ENCODE results near the gene LTBP2. TPM values are rescaled to one million over a fixed set of nuclear protein-coding genes. Genes with fewer than 3 reads are reported as not detected.

LTBP2 gene
- total RNA-seq, 3 donors from 2014 or later (not counting 1 experiment from before 2014, with no cell fraction given) = 2.1 to 3.7 (median 3.0) TPM

DNA sequence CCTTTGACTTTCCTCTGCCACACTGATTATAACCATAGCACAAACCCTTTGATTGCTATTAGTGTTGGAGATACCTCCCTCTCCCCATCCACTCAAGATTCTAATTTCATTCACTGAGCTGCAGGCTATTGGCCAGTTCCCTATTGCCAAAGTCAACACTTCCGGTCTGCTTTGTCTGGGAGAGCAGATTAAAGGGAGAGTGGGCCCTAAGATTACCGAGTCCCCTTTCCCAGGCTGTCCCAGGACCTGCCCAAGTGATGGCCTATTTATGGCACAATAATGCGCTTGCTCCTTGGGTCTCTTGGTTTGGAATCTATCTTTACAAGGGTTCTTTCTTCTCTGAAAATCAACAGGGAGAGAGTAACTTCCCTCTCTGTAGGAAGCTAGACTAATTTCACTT is 42.9 kb upstream of the LTBP2 start:
- H3K27ac Mint-ChIP-seq = peak overlapping the region in 1 of 2 donors; percentile 25
- H3K36me3 Mint-ChIP-seq = peaks cover 22% of the 10 kb centered on the region
- WGBS (ENCODE audit: insufficient coverage) = 100% methylated on average over 3 of the region's 3 CpGs
- ATAC-seq (no peak), DNase-seq (no peak)
- H3K4me1 Mint-ChIP-seq = peaks cover 37 to 39% of the 10 kb centered on the region in 2 donors
- H3K27ac ChIP-seq (ENCODE audit: low read length) = no peak overlapping the region
- peaks cover 10% of the 10 kb centered on the region for H3K36me3 ChIP-seq (ENCODE audit: control insufficient read depth, insufficient read depth, low read length)
- intact Hi-C loops (cut with micrococcal nuclease) = no loop called here
- H3K27me3 ChIP-seq (ENCODE audit: control insufficient read depth, insufficient read depth, low read length) = no peaks in the 10 kb centered on the region
- H3K9me3 ChIP-seq (ENCODE audit: control insufficient read depth, insufficient read depth, low read length) = no peaks in the 10 kb centered on the region
- H3K4me1 ChIP-seq (ENCODE audit: control insufficient read depth, insufficient read depth, low read length) = peaks cover 17% of the 10 kb centered on the region
- H3K9me3 Mint-ChIP-seq = no peaks in the 10 kb centered on the region
- H3K27me3 Mint-ChIP-seq (ENCODE audit: low read depth in 2 of 2) = no peaks in the 10 kb centered on the region
- no peak overlapping the region for H3K4me3 ChIP-seq (ENCODE audit: low read length)
- no peak for TF ChIP-seq CTCF (IDR thresholded peaks at IDR 0.05)
- no peak overlapping the region for H3K4me3 Mint-ChIP-seq

- H3K27ac ChIP-seq (ENCODE audit: low read length) = no peak overlapping the region
- 90% methylated on average over 15 of the region's 15 CpGs for WGBS (ENCODE audit: insufficient coverage)
- Mint-ChIP-seq H3K4me3 (no peak overlapping the region), H3K27ac (peak overlapping the region; percentile 78 to 84), H3K4me1 (peaks cover 41 to 49% of the 10 kb centered on the region in 2 donors), H3K27me3 (ENCODE audit: low read depth in 2 of 2) (no peaks in the 10 kb centered on the region), H3K9me3 (no peaks in the 10 kb centered on the region), H3K36me3 (peaks cover 22% of the 10 kb centered on the region)
- peaks cover 20% of the 10 kb centered on the region for H3K4me1 ChIP-seq (ENCODE audit: control insufficient read depth, insufficient read depth, low read length)
- intact Hi-C loops (cut with micrococcal nuclease) = no loop called here
- H3K9me3 ChIP-seq (ENCODE audit: control insufficient read depth, insufficient read depth, low read length) = no peaks in the 10 kb centered on the region
- DNase-seq (no peak), ATAC-seq (no peak)
- no peak overlapping the region for H3K4me3 ChIP-seq (ENCODE audit: low read length)
- TF ChIP-seq CTCF (IDR thresholded peaks at IDR 0.05) = no peak
- H3K27me3 ChIP-seq (ENCODE audit: control insufficient read depth, insufficient read depth, low read length) = no peaks in the 10 kb centered on the region
- H3K36me3 ChIP-seq (ENCODE audit: control insufficient read depth, insufficient read depth, low read length) = peaks cover 10% of the 10 kb centered on the region
Measured at GRCh38 chr14:74653386-74654138, 41.5 kb upstream of the LTBP2 start.

GRCh38 chr14:74652541-74652940 is 40.5 kb upstream of the LTBP2 start:
- Mint-ChIP-seq H3K9me3 (no peaks in the 10 kb centered on the region), H3K36me3 (peaks cover 22% of the 10 kb centered on the region), H3K4me1 (peaks cover 41 to 51% of the 10 kb centered on the region in 2 donors), H3K27me3 (ENCODE audit: low read depth in 2 of 2) (no peaks in the 10 kb centered on the region), H3K27ac (peak overlapping the region; percentile 78 to 84), H3K4me3 (no peak overlapping the region)
- intact Hi-C loops (cut with micrococcal nuclease) = no loop called here
- TF ChIP-seq CTCF (IDR thresholded peaks at IDR 0.05) = no peak
- 82% methylated on average over 4 of the region's 4 CpGs for WGBS (ENCODE audit: insufficient coverage)
- no peaks in the 10 kb centered on the region for H3K9me3 ChIP-seq (ENCODE audit: control insufficient read depth, insufficient read depth, low read length)
- H3K4me3 ChIP-seq (ENCODE audit: low read length) = no peak overlapping the region
- peaks cover 20% of the 10 kb centered on the region for H3K4me1 ChIP-seq (ENCODE audit: control insufficient read depth, insufficient read depth, low read length)
- ATAC-seq (no peak), DNase-seq (no peak)
- H3K36me3 ChIP-seq (ENCODE audit: control insufficient read depth, insufficient read depth, low read length) = peaks cover 10% of the 10 kb centered on the region
- H3K27me3 ChIP-seq (ENCODE audit: control insufficient read depth, insufficient read depth, low read length) = no peaks in the 10 kb centered on the region
- peak overlapping the region; percentile 8 for H3K27ac ChIP-seq (ENCODE audit: low read length)
